GM10847 (cell line): ENCODE data around the gene BCAN.

Experiments
- POLR2A ChIP-seq: IDR thresholded peaks from 2 replicates; pipeline ENCODE4 v1.6.1; 2011; ENCODE audit not compliant: insufficient read length; ENCODE audit errors: extremely low read depth

The BCAN gene

DNA sequence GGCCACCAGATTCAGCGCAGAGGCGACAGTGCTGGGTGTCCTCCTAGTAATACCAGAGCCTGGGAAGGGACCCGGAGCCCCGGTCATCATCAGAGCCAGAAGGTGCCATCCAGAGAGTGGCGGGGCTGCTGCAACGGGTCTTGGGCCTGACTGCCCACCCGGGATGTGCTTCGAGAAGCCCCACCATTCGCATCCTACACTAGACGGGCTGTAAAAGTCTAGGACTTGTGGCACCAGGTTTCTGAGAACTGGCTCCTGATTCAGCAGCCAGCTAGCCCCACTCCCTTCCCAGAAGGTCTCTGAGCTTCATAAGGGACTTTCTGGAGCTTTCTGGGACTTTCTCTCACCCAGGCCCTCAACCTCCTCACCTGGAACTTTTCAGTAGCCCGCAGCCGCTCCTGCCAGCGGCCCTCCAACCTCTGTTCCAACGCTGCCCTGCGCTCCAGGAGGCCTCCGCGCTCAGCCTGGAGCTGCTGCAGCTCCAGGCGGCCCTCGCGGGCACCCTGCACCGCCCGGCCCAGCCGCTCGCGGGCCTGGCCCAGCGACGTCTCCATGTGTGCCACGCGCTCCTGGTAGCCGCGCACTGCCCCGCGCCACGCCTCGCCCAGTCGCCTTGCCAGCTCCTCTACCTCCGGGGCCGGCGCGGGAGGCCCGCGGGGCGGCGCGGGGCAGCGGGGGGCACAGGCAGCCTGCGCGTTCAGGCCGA lies 34.4 kb downstream of the BCAN start:
- no peak for TF ChIP-seq POLR2A

DNA sequence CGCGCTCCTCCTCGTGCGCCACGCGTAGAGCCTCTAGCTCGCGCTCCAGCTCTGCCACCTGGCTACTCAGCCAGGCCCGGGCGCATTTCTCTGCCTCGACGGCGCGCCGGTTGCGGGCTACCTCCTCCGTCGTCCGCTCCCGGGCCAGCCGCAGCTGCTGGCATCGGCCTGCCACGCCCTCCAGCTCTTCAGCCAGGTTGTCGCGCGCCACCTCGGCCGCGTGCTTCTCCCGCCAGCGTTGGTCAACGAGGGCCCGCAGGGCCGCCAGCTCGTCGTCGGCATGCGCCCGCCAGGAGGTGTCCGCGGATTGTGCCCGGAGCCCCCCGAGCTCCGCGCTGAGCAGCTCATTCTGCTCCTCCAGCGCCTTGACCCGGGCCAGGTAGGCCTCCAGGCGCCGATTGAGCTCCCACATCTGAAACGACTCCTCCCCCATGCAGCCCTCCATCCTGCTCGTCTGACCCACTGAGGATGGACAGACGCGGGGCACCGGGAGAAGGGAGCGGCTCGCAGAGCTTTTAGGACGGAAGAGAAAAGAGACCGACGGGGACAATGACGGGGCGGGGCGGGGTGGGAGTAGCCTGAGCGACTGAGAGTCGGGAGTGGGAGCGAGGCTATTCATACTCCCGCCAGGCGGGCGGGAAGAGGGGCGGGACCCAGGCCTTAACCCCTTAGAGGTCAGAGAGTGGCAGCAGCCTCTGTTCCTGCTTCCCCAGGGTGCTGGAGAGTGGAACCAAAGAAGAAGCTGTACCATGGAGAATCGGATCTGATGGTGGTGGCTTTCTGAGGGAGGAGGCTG lies 35.1 kb downstream of the BCAN start, which contains the start of gene NES:
Gene NES (minus strand): TSS at position 588 of the 796 bp plus-strand sequence. CDS start 143 bp downstream, at position 445.
- no peak for TF ChIP-seq POLR2A

DNA sequence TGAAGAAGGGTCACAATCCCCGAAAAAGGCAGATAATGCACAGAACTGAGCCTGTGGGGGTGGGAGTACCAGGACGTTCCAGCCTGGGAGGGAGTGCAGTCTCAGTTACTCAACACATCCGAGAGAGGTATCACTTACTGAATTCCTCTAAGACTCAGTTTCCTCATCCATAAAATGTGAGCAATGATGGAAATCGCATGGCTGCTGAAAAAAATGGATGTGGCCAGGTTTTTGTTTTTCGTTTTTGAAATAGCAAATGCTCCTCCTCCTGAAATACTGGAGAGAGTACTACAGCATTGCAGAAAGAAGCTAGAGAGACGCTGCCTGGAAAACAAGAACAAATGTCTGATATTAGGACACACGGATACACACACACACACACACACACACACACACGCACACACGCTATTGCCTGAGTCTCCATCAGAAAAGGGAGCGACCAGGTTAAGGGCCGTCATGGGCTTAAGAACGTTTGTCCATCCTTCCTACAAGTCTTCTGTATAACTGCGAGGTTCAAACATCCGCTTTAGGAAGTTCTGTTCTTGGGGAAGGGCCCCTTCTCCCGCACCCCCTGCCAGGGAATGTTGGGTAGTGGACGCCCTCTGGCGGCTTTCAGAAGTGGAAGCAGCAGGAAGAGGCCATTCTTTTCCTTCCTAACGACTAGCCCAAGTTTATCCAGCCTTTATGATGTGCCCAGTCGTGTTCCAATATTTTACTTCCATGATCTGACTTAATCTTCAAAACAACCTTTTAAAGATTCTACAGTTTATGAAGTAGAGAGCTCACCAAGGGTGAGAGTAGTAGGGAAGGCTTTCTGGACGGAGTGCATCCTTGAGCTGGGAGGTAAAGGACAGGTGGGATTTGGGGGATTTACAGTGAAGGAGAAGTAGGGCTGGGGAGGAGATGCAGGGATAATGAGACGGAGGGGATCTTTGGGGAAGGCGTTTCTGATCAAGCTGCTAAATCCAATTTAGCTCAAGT lies 36.0 kb downstream of the BCAN start:
- no peak for TF ChIP-seq POLR2A

DNA sequence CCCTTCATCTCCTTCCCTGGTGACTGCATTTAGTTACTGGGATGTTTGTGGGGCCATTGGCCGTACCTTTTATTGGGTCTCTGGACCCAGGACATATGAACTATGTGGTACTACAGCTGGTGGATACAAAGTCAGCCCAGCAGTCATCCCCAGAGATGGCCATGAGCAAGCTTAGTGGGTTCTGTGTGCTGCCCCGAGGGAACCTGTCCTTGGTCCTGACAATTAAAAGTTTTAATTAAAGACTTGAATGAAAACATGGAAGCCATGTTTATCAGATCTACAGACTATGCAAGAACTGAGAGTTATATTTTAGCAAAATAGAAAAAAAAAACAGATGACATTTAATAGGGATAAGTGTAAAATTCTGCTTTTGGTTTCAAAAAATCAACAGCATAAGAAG lies 38.1 kb downstream of the BCAN start:
- TF ChIP-seq POLR2A = no peak

GRCh38 chr1:156681196-156681960 lies 39.5 kb downstream of the BCAN start:
- TF ChIP-seq POLR2A = no peak

DNA sequence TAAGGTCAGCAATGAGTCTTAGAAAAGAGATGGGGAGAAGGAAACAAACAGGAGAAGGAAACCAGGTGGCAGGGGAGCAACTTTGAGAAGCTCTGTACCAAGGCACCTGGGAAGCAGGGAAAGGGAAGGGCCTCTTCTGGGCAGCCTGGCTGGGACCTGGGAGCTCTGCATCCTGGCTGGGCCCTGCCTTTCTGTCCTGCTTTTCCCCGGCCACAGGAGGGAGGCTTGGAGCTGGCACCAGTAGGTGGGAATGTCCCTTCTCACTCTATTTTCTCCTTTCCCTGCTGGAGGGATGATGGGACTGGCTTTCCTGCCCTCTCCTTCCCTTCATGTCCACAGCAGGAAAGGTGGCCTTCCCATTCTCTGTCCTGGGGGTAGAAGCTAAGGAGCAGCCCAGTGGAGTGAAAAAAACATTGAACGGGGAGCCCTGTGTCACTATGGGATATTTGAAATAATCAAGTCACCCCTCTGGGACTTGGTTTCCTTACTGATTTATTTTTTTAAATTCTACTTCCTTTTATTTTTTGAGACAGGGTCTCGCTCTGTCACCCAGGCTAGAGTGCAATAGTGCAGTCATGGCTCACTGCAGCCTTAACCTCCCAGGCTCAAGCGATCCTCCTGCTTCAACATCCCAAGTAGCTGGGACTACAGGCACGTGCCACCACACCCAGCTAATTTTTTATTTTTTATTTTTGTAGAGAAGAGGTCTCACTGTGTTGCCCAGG lies 40.4 kb downstream of the BCAN start:
- TF ChIP-seq POLR2A = no peak

GRCh38 chr1:156684227-156684782 lies 42.4 kb downstream of the BCAN start:
- no peak for TF ChIP-seq POLR2A

GRCh38 chr1:156689035-156689952 lies 47.4 kb downstream of the BCAN start:
- TF ChIP-seq POLR2A = no peak

GRCh38 chr1:156689953-156690674 lies 48.2 kb downstream of the BCAN start:
- TF ChIP-seq POLR2A = no peak

DNA sequence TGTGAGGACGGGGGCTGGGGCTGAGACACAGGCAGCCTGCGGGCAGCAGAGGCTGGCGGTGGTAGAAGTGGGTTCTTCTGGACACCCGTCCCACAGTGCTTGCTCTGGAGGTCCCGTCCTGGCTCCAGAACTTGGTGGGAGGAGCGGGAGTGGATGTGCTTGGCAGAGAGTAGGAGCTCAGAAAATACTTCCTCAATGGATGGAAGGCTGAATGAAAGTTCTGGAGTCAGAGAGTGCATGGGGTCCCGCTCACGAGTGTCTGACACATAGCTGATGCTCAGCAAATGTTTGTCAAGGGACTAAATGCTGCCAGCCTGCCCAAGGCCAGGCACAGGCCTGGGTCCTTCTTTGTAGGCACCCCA lies 48.7 kb downstream of the BCAN start:
- TF ChIP-seq POLR2A = no peak

DNA sequence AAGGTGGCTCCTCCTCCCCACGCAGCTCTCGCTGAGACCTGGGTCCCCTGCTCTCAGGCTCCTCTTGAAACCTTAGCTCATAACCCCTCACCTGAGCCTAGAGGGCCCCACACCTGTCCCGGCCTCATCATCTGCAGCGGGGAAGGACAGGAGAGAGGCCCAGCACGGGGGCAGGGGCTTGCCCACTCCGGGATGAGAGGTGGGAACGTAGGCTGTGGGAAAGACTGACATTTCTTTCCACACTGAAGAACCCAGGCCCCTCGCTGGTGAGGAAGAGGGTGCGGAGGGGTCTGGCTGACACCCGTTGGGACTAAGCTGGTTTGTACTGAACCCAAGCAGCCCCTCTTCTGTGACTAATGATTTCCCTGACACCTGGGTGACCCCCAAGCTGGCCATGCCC lies 49.3 kb downstream of the BCAN start:
- no peak for TF ChIP-seq POLR2A
